Choroid plexus epithelial cell (primary cell): ENCODE data around the gene ARRB2.

Source experiments
- DNase-seq: peaks from one replicate; pipeline ENCODE4 v3.0.0-alpha.2; 2010; ENCODE audit warnings: low read depth
- H3K4me3 ChIP-seq: 2 replicates; pipeline ENCODE4 v1.5.1; 2011; ENCODE audit warnings: low read depth, mild to moderate bottlenecking, control low read depth, low read length, moderate library complexity
- TF ChIP-seq, protein P1 (sequence below): conservative IDR thresholded peaks from 2 replicates; pipeline ENCODE4 v1.5.1; 2011; ENCODE audit warnings: low read depth, mild to moderate bottlenecking, control low read depth, inconsistent platforms, low read length, moderate library complexity

ARRB2 gene

GRCh38 chr17:4751932-4752331 lies 41.5 kb downstream of the ARRB2 start:
- DNase-seq = no peak
- H3K4me3 ChIP-seq = no peak overlapping the region
- TF ChIP-seq, protein P1, sequence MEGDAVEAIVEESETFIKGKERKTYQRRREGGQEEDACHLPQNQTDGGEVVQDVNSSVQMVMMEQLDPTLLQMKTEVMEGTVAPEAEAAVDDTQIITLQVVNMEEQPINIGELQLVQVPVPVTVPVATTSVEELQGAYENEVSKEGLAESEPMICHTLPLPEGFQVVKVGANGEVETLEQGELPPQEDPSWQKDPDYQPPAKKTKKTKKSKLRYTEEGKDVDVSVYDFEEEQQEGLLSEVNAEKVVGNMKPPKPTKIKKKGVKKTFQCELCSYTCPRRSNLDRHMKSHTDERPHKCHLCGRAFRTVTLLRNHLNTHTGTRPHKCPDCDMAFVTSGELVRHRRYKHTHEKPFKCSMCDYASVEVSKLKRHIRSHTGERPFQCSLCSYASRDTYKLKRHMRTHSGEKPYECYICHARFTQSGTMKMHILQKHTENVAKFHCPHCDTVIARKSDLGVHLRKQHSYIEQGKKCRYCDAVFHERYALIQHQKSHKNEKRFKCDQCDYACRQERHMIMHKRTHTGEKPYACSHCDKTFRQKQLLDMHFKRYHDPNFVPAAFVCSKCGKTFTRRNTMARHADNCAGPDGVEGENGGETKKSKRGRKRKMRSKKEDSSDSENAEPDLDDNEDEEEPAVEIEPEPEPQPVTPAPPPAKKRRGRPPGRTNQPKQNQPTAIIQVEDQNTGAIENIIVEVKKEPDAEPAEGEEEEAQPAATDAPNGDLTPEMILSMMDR = no peak

- TF ChIP-seq, protein P1 = no peak
- DNase-seq = no peak
- no peak overlapping the region for H3K4me3 ChIP-seq
Measured at GRCh38 chr17:4753392-4753791, 43.0 kb downstream of the ARRB2 start.

- H3K4me3 ChIP-seq = no peak overlapping the region
- no peak for DNase-seq
- TF ChIP-seq, protein P1 = no peak
Measured at GRCh38 chr17:4759776-4760236, 49.4 kb downstream of the ARRB2 start.

- TF ChIP-seq, protein P1 = no peak
- DNase-seq = no peak
- H3K4me3 ChIP-seq = no peak overlapping the region
Measured at GRCh38 chr17:4764595-4764994, 54.2 kb downstream of the ARRB2 start.

- no peak for DNase-seq
- TF ChIP-seq, protein P1 = no peak
- no peak overlapping the region for H3K4me3 ChIP-seq
Measured at GRCh38 chr17:4766201-4766600, 55.8 kb downstream of the ARRB2 start.

GRCh38 chr17:4766723-4767122 lies 56.3 kb downstream of the ARRB2 start:
- no peak for DNase-seq
- no peak overlapping the region for H3K4me3 ChIP-seq
- TF ChIP-seq, protein P1 = no peak

- DNase-seq = no peak
- no peak overlapping the region for H3K4me3 ChIP-seq
- TF ChIP-seq, protein P1 = no peak
Measured at GRCh38 chr17:4768298-4768697, 57.9 kb downstream of the ARRB2 start.
